ENCODE measurements around the gene TNFAIP2. TPM values are rescaled to one million over a fixed set of nuclear protein-coding genes. Genes with fewer than 3 reads are reported as not detected.
"Not testable (repeated sequence)": the region's sequence is repeated elsewhere in the genome, so short reads cannot be mapped to it uniquely, and the experiment has no call there.

The TNFAIP2 gene
- total RNA-seq, 2 donors from 2014 or later: 71.4 to 112 TPM

GRCh38 chr14:103104654-103105452, 18.4 kb upstream of the TNFAIP2 start:
- no peak for DNase-seq (ENCODE audit: low spot score)
- intact Hi-C loops (cut with DNase I): loop anchor here (2.0 to 5.0 kb wide), 3 partner anchors 72 to 187 kb away; no protein-coding TSS in a partner anchor

GRCh38 chr14:103105580-103106150, 17.6 kb upstream of the TNFAIP2 start:
- intact Hi-C loops (cut with DNase I): loop anchor here (2.0 to 5.0 kb wide), 3 partner anchors 72 to 187 kb away; no protein-coding TSS in a partner anchor

GRCh38 chr14:103107455-103107854, 15.8 kb upstream of the TNFAIP2 start:
- no peak for DNase-seq (ENCODE audit: low spot score)
- intact Hi-C loops (cut with DNase I): loop anchor here (5.0 kb wide), 2 partner anchors 70 to 185 kb away; no protein-coding TSS in a partner anchor

More at GRCh38 chr14:103105580-103106150, 17.6 kb upstream of the TNFAIP2 start:
- DNase-seq (ENCODE audit: low spot score): no peak

DNA sequence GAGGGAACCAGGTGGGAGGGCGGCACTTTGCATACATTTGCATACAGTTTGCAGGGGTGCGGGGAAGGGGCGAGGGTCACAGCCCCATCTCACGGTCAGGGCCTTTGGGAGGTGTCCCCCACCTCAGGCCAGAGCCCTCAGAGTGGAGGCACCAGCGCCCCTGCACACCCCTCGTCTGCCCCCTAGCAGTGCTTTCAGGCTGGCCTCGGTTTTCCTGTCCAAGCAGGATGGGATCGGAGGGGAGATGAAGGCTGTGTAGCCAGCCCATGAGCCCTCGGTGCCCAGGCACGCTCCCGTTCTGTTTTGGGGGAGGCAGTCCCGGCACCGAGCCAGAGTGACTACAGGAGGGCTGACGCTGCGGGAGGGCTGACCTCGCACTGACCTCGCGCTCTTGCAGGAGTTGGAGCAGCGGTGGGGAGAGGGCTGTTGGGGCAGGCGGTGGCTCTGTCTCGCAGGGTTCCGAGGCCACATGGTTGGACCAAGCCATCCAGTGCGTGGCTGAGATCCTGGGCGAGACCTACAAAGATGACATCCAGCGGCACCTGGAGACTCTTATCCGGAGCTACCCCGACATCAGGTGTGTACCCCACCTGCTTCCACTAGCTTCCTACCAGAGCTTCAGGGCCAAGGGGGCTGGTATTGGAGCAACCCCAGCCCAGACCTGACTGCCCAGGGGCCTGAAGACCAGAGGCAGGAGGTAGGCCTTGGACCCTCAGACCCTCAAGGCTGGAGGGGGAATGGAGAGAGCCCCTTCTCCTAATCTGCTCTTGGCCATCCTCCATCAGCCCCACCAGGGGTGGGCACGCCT, 15.1 kb upstream of the TNFAIP2 start:
- intact Hi-C loops (cut with DNase I): loop anchor here (5.0 kb wide), 2 partner anchors 69 to 184 kb away; no protein-coding TSS in a partner anchor
- DNase-seq (ENCODE audit: low spot score): no peak

DNA sequence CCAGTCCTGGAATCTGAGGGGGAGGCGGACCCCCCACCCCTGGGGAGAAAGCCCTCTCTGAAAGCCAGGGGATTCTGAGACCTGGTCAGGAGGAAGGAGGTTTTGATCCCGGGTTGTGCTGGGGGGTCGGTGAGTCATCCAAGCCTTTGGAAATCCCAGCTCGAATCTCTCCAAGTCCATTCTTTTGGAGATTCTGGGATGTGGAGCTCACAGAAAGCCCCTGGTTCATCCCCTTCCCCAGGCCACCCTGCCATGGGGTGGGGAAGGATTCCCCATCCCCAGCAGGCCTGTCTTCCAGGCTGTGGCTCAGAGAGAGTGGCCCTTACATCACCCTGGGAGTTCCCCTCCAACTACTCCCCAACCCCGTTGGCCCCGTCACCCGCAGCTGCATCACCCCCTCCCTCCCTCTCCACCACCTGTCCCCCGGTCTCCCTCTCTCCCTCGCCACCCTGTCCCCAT, 14.5 kb upstream of the TNFAIP2 start:
- intact Hi-C loops (cut with DNase I): loop anchor here (5.0 kb wide), 2 partner anchors 69 to 184 kb away; no protein-coding TSS in a partner anchor
- DNase-seq (ENCODE audit: low spot score): no peak

GRCh38 chr14:103109535-103110441, 13.5 kb upstream of the TNFAIP2 start:
- no peak for DNase-seq (ENCODE audit: low spot score)
- intact Hi-C loops (cut with DNase I): loop anchor here (5.0 kb wide), 2 partner anchors 68 to 183 kb away; no protein-coding TSS in a partner anchor

GRCh38 chr14:103110681-103111231, 12.5 kb upstream of the TNFAIP2 start:
- intact Hi-C loops (cut with DNase I): no loop called here

GRCh38 chr14:103111232-103111868, 11.9 kb upstream of the TNFAIP2 start:
- DNase-seq (ENCODE audit: low spot score): no peak
- intact Hi-C loops (cut with DNase I): no loop called here

More at GRCh38 chr14:103110681-103111231, 12.5 kb upstream of the TNFAIP2 start:
- no peak for DNase-seq (ENCODE audit: low spot score)

- intact Hi-C loops (cut with DNase I): no loop called here
- DNase-seq (ENCODE audit: low spot score): no peak
These were observed 10.6 kb upstream of the TNFAIP2 start for GRCh38 chr14:103112400-103113243.

GRCh38 chr14:103113303-103113702, 10.0 kb upstream of the TNFAIP2 start:
- DNase-seq (ENCODE audit: low spot score): no peak
- intact Hi-C loops (cut with DNase I): no loop called here

- DNase-seq (ENCODE audit: low spot score): no peak
- intact Hi-C loops (cut with DNase I): no loop called here
These were observed 9.5 kb upstream of the TNFAIP2 start for GRCh38 chr14:103113774-103114173.

- intact Hi-C loops (cut with DNase I); DNase-seq (ENCODE audit: low spot score): not testable (repeated sequence)
These were observed 8.1 kb upstream of the TNFAIP2 start for GRCh38 chr14:103115086-103115679.

- intact Hi-C loops (cut with DNase I): no loop called here
- DNase-seq (ENCODE audit: low spot score): no peak
These were observed 7.3 kb upstream of the TNFAIP2 start for GRCh38 chr14:103115845-103116572.

- intact Hi-C loops (cut with DNase I): no loop called here
- no peak for DNase-seq (ENCODE audit: low spot score)
These were observed 6.6 kb upstream of the TNFAIP2 start for GRCh38 chr14:103116636-103117035.

GRCh38 chr14:103117499-103117898, 5.8 kb upstream of the TNFAIP2 start:
- DNase-seq (ENCODE audit: low spot score); intact Hi-C loops (cut with DNase I): not testable (repeated sequence)
